Heart right ventricle (tissue), 16 donors: Measurements from ENCODE around the gene PPP1R14C. TPM values are rescaled to one million over a fixed set of nuclear protein-coding genes. Genes with fewer than 3 reads are reported as not detected.
A peak's percentile ranks its signal among the peaks of the same experiment; 100 is the strongest.

Experiments
- ATAC-seq, 8 donors: fragments of 200-7000 bp; cut with Tn5 transposase; one replicate each; pipeline ENCODE4 v1.9.1; 2020; ENCODE audit warnings: mild to moderate bottlenecking in 8 of 8, moderate library complexity in 8 of 8, moderate number of reproducible peaks in 1 of 8
- DNase-seq, 2 donors: peaks; one replicate each; pipeline ENCODE4 v3.0.0-alpha.2; 2020
- H3K27ac ChIP-seq, 10 donors: fragments of 200-600 bp; sonication (generic) in 2 of 10; one replicate each; pipeline versions ENCODE4 v1.5.0 to v1.8.0; 2020 to 2022; ENCODE audit warnings: mild to moderate bottlenecking in 3 of 10
- H3K27me3 ChIP-seq, 7 donors: fragments of 200-600 bp; one replicate each; pipeline ENCODE4 v1.8.0; 2021 to 2022; ENCODE audit warnings: mild to moderate bottlenecking in 2 of 7
- H3K36me3 ChIP-seq, 9 donors: fragments of 200-600 bp; sonication (generic) in 1 of 9; one replicate each; pipeline versions ENCODE4 v1.5.0 to v1.8.0; 2020 to 2022; ENCODE audit warnings: mild to moderate bottlenecking in 2 of 9
- H3K4me1 ChIP-seq, 9 donors: fragments of 200-600 bp; sonication (generic) in 1 of 9; one replicate each; pipeline versions ENCODE4 v1.5.0 to v1.8.0; 2020 to 2022; ENCODE audit warnings: mild to moderate bottlenecking in 4 of 9
- H3K4me3 ChIP-seq, 10 donors: fragments of 200-600 bp; sonication (generic) in 2 of 10; one replicate each; pipeline versions ENCODE4 v1.5.0 to v1.8.0; 2020 to 2022; ENCODE audit warnings: mild to moderate bottlenecking in 7 of 10, moderate library complexity in 2 of 10
- H3K9me3 ChIP-seq, 11 donors: fragments of 200-600 bp in 10 of 11; sonication (generic) in 2 of 11; one replicate each; pipeline versions ENCODE4 v1.5.0 to v1.8.0; 2013 to 2022; ENCODE audit warnings: mild to moderate bottlenecking in 2 of 11, control low read depth in 1 of 11, moderate library complexity in 1 of 11
- CTCF ChIP-seq, 9 donors: fragments of 200-600 bp; sonication (generic) in 2 of 9; IDR thresholded peaks; one replicate each; pipeline versions ENCODE4 v1.5.0 to v1.8.0; 2021 to 2022; ENCODE audit warnings: antibody characterized with exemption in 9 of 9, mild to moderate bottlenecking in 5 of 9, moderate library complexity in 1 of 9
- WGBS, 2 donors: extraction: QIAGEN DNeasy Blood & Tissue Kit; methylation state at CpG; one replicate each; pipeline ENCODE4 v1.1.7; 2013; ENCODE audit warnings: inconsistent platforms in 1 of 2; 5-methylcytosine and 5-hydroxymethylcytosine counted together
- intact Hi-C, 10 donors: fragments of 100-400 bp; cut with DNase I; formaldehyde crosslinking; loops; one replicate each; pipeline versions ENCODE4 v1.11.1 to v1.14.2; 2022
- polyA plus RNA-seq, 2 donors: library from polyadenylated mRNA; stranded (reverse); fragments of 200-250 nt; gene quantifications; one replicate each; pipeline ENCODE4 v1.2.3, GENCODE V29; 2013
- total RNA-seq, 10 donors: library from RNA; stranded (reverse); fragmentation: NEBNext Ultra II Directional in 3 of 10; extraction: Animal tissue kit (Norgen Biotek cat#: 25700) in 3 of 10; gene quantifications; one replicate each; pipeline versions ENCODE4 v1.2.1 to v1.2.4, GENCODE V29; 2021 to 2023
- donor health status: Arrhythmogenic right ventricular cardiomyopathy.
- donor health status: ischemic (EF 13 %, LVEDD 7.1; RV severe dilation, severe dysfunction).
- donor health status: healthy with polysubstance abuse.
- donor health status: DM: no; HTN: yes; CAD: no.
- donor health status: DM: no; HTN: no; CAD: no.
- donor health status: ischemic (EF 25% LVEDD 6.9; RV normal size, moderate dysfunction).
- donor health status: ischemic (EF 25% LVEDD 5.7; RV mildly dilated, moderate dysfunction).
- donor health status: healthy.
- donor health status: DM: yes; HTN: yes; CAD: no.
- donor health status: Ischemic cardiomyopathy.
- donor health status: ischemic (EF 35%, LVEDD 5.7; RV mildly dilated, moderate dysfunction).
- donor health status: nonischemic (EF 11% LVEDD 7.7; RV severe dilation, severe dysfunction).
- donor health status: DM: yes; HTN: yes; CAD: no.
- donor health status: PGD.
- donor health status: ischemic (EF 29% LVEDD 5.4; RV normal size, mild dysfunction).
- donor health status: nonischemic (EF 23%, LVEDD 6.1; RV moderate dilation, normal function).

Gene PPP1R14C
- total and polyA plus RNA-seq, 12 donors, result 22.6 to 145 (median 92.1) TPM

DNA sequence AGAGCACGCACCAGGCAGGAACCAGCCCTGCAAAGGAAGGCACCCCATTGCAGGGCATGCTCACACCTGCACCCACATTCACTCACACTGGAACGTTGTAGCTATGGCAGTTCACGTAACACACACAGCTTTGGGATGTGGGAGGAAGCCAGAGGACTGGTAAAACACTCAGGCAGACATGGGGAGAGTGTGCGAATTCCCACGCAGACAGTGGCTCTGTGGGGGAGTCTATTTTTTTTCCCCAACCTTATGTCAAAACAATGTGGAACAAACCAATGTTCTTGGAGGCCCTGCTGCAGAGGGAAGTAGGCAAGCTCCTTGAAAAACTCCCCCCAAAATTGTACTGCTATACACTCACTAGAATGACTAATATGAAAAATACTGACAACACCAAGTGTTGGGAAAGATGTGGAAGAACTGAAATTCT lies 91.0 kb downstream of the PPP1R14C start:
- Histone ChIP-seq H3K27me3 (peaks cover 0 to 11% (median 0%) of the 10 kb centered on the region in 7 donors), H3K4me1 (peaks cover 3 to 48% (median 20%) of the 10 kb centered on the region in 9 donors), H3K36me3 (no peaks in the 10 kb centered on the region), H3K9me3 (peaks cover 0 to 4% (median 0%) of the 10 kb centered on the region in 11 donors), H3K27ac (no peak overlapping the region), H3K4me3 (no peak overlapping the region)
- TF ChIP-seq CTCF (IDR thresholded peaks at IDR 0.05), result no peak
- ATAC-seq (no peak), DNase-seq (no peak)
- 87 to 93% methylated on average over 5 of the region's 5 CpGs for WGBS, 2 donors
- intact Hi-C loops, result loop anchor here in 1 of 10 donors (10.0 kb wide), 1 partner anchor 89 kb away; the partner anchor contains the start of gene PPP1R14C

- Histone ChIP-seq H3K36me3 (no peaks in the 10 kb centered on the region), H3K9me3 (peaks cover 0 to 4% (median 0%) of the 10 kb centered on the region in 11 donors), H3K27me3 (peaks cover 0 to 6% (median 0%) of the 10 kb centered on the region in 7 donors), H3K27ac (peak overlapping the region in 1 of 10 donors; percentile 40), H3K4me3 (no peak overlapping the region), H3K4me1 (peaks cover 3 to 45% (median 20%) of the 10 kb centered on the region in 9 donors)
- no peak for DNase-seq
- WGBS, 2 donors, result 84 to 88% methylated on average over 5 of the region's 5 CpGs
- TF ChIP-seq CTCF (IDR thresholded peaks at IDR 0.05), result no peak
- intact Hi-C loops, result loop anchor here in 3 of 10 donors (5.0 to 10.0 kb wide), 3 partner anchors 58 to 90 kb away; partner anchors contain the start of gene PPP1R14C (in 1 of the 3)
- ATAC-seq, result no peak
Observed at GRCh38 chr6:150235218-150235617, 92.4 kb downstream of the PPP1R14C start.

DNA sequence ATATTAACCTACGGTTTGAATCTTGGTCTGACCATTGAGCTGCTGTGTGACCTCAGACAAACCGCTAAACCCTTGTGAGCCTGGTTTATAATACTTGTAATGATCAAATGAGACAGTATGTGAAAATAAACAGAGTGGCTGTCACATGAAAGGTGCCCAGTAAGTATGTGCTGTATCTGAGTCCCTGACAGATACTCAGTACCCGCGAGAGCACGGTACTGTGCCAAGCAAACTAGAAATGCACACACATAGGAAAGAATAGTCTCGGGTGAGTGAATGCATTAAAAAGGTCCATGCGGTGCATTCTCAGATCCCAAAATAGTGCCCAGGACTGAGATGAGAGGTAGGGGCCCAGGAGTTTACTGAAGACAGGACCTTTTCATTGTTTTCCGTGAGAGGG lies 93.3 kb downstream of the PPP1R14C start:
- peak in 6 of 8 donors; percentile 13 to 52 (median 24) for ATAC-seq
- intact Hi-C loops, result loop anchor here in 3 of 10 donors (5.0 to 10.0 kb wide), 3 partner anchors 59 to 91 kb away; partner anchors contain the start of gene PPP1R14C (in 1 of the 3)

DNA sequence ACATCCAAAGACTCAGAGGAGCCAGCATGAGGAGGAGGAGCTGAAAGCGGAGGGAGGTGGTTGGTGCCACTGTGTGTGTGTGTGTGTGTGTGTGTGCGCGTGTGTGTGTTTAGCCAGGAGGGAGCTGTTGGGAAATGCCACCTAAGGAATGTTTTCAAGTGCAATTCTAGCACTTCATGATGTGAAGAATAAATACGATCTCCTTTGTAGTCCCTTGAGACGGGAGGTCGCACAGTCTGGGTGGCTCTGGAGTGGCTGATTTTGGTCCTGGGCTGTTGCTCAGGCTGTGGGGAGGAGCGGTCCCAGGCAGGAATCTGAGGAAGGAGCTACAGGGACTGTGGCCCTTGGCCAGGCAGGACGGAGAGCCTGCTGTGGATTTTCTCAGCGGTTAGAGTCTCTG lies 93.7 kb downstream of the PPP1R14C start:
- TF ChIP-seq CTCF (IDR thresholded peaks at IDR 0.05), result no peak
- H3K27ac ChIP-seq, result peak overlapping the region in 4 of 10 donors; percentile 8 to 44 (median 26)
- H3K4me1 ChIP-seq, result peaks cover 3 to 35% (median 20%) of the 10 kb centered on the region in 9 donors
- peaks cover 0 to 4% (median 0%) of the 10 kb centered on the region in 11 donors for H3K9me3 ChIP-seq
- intact Hi-C loops, result loop anchor here in 3 of 10 donors (5.0 to 10.0 kb wide), 3 partner anchors 59 to 92 kb away; partner anchors contain the start of gene PPP1R14C (in 1 of the 3)
- peak in 4 of 8 donors; percentile 3 to 38 (median 22) for ATAC-seq
- WGBS, 2 donors, result 62 to 78% methylated on average over 9 of the region's 9 CpGs
- no peak for DNase-seq
- H3K4me3 ChIP-seq, result no peak overlapping the region
- peaks cover 0 to 17% (median 0%) of the 10 kb centered on the region in 7 donors for H3K27me3 ChIP-seq
- H3K36me3 ChIP-seq, result no peaks in the 10 kb centered on the region

More for the DNA sequence above, 93.3 kb downstream of the PPP1R14C start:
- Histone ChIP-seq H3K27ac (peak overlapping the region in 3 of 10 donors; percentile 8 to 40 (median 34)), H3K4me1 (peaks cover 3 to 36% (median 20%) of the 10 kb centered on the region in 9 donors), H3K9me3 (peaks cover 0 to 4% (median 0%) of the 10 kb centered on the region in 11 donors), H3K36me3 (no peaks in the 10 kb centered on the region), H3K4me3 (no peak overlapping the region), H3K27me3 (peaks cover 0 to 13% (median 0%) of the 10 kb centered on the region in 7 donors)
- WGBS, 2 donors, result 54 to 65% methylated on average over 8 of the region's 8 CpGs
- no peak for DNase-seq
- TF ChIP-seq CTCF (IDR thresholded peaks at IDR 0.05), result no peak
